Suprapubic skin (tissue), 4 donors: ENCODE data around the gene PLXND1.

Source experiments
- EP300 ChIP-seq: sonication (generic); formaldehyde crosslinking; IDR thresholded peaks from one replicate; pipeline ENCODE4 v1.6.1; 2017; ENCODE audit warnings: antibody characterized with exemption
- POLR2A ChIP-seq, 2 donors: fragments of 450-650 bp; IDR thresholded peaks; one replicate each; pipeline ENCODE4 v1.6.1; 2017; ENCODE audit warnings: antibody characterized with exemption in 2 of 2, mild to moderate bottlenecking in 2 of 2, moderate library complexity in 2 of 2
- POLR2AphosphoS5 ChIP-seq, 3 donors: sonication (generic); formaldehyde crosslinking; IDR thresholded peaks; one replicate each; pipeline ENCODE4 v1.6.1; 2017; ENCODE audit warnings: antibody characterized with exemption in 3 of 3
- TF ChIP-seq, protein P1 (sequence below), 2 donors: fragments of 200-600 bp in 1 of 2; fragments of 450-650 bp in 1 of 2; sonication (generic) in 1 of 2; IDR thresholded peaks; one replicate each; pipeline ENCODE4 v1.5.1; 2016 to 2019; ENCODE audit warnings: antibody characterized with exemption in 2 of 2, mild to moderate bottlenecking in 1 of 2, moderate library complexity in 1 of 2

DNA sequence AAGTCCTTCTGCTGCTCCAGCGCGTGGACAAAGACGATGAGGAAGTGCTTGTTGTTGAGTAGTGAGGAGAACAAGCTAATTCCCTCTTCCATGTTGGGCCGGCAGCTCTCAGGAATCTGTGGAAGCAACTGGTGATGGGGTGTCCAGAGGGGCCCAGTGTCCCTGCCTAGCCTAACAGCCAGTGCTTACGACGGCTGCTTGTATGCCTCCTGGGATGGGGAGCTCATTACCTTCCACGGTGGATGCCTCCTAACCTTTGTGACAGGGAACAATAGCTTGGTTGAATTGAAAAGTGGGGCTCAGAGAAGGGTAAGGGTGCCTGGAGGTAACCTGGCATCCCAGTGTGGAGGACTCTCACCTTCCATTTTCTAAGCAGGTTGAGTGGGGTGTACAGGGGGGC is 40.6 kb downstream of the PLXND1 start:
- TF ChIP-seq, protein P1, sequence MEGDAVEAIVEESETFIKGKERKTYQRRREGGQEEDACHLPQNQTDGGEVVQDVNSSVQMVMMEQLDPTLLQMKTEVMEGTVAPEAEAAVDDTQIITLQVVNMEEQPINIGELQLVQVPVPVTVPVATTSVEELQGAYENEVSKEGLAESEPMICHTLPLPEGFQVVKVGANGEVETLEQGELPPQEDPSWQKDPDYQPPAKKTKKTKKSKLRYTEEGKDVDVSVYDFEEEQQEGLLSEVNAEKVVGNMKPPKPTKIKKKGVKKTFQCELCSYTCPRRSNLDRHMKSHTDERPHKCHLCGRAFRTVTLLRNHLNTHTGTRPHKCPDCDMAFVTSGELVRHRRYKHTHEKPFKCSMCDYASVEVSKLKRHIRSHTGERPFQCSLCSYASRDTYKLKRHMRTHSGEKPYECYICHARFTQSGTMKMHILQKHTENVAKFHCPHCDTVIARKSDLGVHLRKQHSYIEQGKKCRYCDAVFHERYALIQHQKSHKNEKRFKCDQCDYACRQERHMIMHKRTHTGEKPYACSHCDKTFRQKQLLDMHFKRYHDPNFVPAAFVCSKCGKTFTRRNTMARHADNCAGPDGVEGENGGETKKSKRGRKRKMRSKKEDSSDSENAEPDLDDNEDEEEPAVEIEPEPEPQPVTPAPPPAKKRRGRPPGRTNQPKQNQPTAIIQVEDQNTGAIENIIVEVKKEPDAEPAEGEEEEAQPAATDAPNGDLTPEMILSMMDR (IDR thresholded peaks at IDR 0.05): no peak
- TF ChIP-seq POLR2AphosphoS5 (IDR thresholded peaks at IDR 0.05) (no peak), POLR2A (IDR thresholded peaks at IDR 0.05) (no peak), EP300 (no peak)
